Measurements from ENCODE around the gene UBE2L6. TPM values are rescaled to one million over a fixed set of nuclear protein-coding genes. Genes with fewer than 3 reads are reported as not detected.

The UBE2L6 gene
- total RNA-seq, 1 experiment from 2014 or later: 122 TPM

GRCh38 chr11:57502870-57503269 lies 64.6 kb downstream of the UBE2L6 start:
- Histone ChIP-seq H3K4me2 (peak overlapping the region; percentile 32), H4K20me1 (ENCODE audit: insufficient read depth) (no peaks in the 10 kb centered on the region), H3K36me3 (ENCODE audit: low read depth) (no peaks in the 10 kb centered on the region), H3F3A (ENCODE audit: insufficient read depth, low read depth) (peaks cover 27% of the 10 kb centered on the region), H3K79me2 (ENCODE audit: low read depth) (no peaks in the 10 kb centered on the region), H3K9me3 (ENCODE audit: insufficient read depth, low read depth) (no peaks in the 10 kb centered on the region), H3K27me3 (ENCODE audit: insufficient read depth, low read depth) (no peaks in the 10 kb centered on the region), H3K4me1 (replicated peaks; ENCODE audit: insufficient read depth) (peaks cover 52% of the 10 kb centered on the region), H2AFZ (no peak overlapping the region), H3K4me3 (no peak overlapping the region), H3K27ac (no peak overlapping the region), H3K9me2 (ENCODE audit: insufficient read depth) (no peaks in the 10 kb centered on the region)
- no peak for DNase-seq
- TF ChIP-seq CTCF (conservative IDR thresholded peaks at IDR 0.05): no peak
- no peak for TF ChIP-seq EZH2 (IDR thresholded peaks at IDR 0.05; ENCODE audit: low read depth)
- ChIA-PET CTCF (interaction anchor here (0.6 to 2.1 kb wide), 6 partner anchors 10 to 142 kb away, joined by 3 to 22 read pairs (median 4); no protein-coding TSS in a partner anchor), POLR2A (ENCODE audit: unreplicated experiment) (interaction anchor here (0.6 kb wide), 1 partner anchor 280 kb away, joined by 7 read pairs; no protein-coding TSS in a partner anchor)
- BruUV-seq (replicated peaks): no TSS peak
- intact Hi-C loops (cut with micrococcal nuclease; ENCODE audit: unreplicated experiment): no loop called here

GRCh38 chr11:57502376-57502775 lies 65.1 kb downstream of the UBE2L6 start:
- H3K4me1 ChIP-seq (replicated peaks; ENCODE audit: insufficient read depth): peaks cover 57% of the 10 kb centered on the region
- no peak for TF ChIP-seq CTCF (conservative IDR thresholded peaks at IDR 0.05)
- TF ChIP-seq EZH2 (IDR thresholded peaks at IDR 0.05; ENCODE audit: low read depth): no peak
- H3K4me2 ChIP-seq: peak overlapping the region; percentile 32
- H3K9me3 ChIP-seq (ENCODE audit: insufficient read depth, low read depth): no peaks in the 10 kb centered on the region
- CTCF ChIA-PET: interaction anchor here (0.6 to 2.1 kb wide), 8 partner anchors 9 to 1074 kb away, joined by 3 to 22 read pairs (median 3); no protein-coding TSS in a partner anchor
- no peak overlapping the region for H2AFZ ChIP-seq
- H3K79me2 ChIP-seq (ENCODE audit: low read depth): no peaks in the 10 kb centered on the region
- H3K9me2 ChIP-seq (ENCODE audit: insufficient read depth): no peaks in the 10 kb centered on the region
- POLR2A ChIA-PET (ENCODE audit: unreplicated experiment): interaction anchor here (0.6 kb wide), 1 partner anchor 20 kb away, joined by 5 read pairs; no protein-coding TSS in a partner anchor
- intact Hi-C loops (cut with micrococcal nuclease; ENCODE audit: unreplicated experiment): no loop called here
- peaks cover 27% of the 10 kb centered on the region for H3F3A ChIP-seq (ENCODE audit: insufficient read depth, low read depth)
- no peak for DNase-seq
- no peaks in the 10 kb centered on the region for H3K27me3 ChIP-seq (ENCODE audit: insufficient read depth, low read depth)
- no peak overlapping the region for H3K4me3 ChIP-seq
- no peaks in the 10 kb centered on the region for H4K20me1 ChIP-seq (ENCODE audit: insufficient read depth)
- peak overlapping the region; percentile 1; the same call in 1 of the 2 replicates for H3K27ac ChIP-seq
- no TSS peak for BruUV-seq (replicated peaks)
- no peaks in the 10 kb centered on the region for H3K36me3 ChIP-seq (ENCODE audit: low read depth)

DNA sequence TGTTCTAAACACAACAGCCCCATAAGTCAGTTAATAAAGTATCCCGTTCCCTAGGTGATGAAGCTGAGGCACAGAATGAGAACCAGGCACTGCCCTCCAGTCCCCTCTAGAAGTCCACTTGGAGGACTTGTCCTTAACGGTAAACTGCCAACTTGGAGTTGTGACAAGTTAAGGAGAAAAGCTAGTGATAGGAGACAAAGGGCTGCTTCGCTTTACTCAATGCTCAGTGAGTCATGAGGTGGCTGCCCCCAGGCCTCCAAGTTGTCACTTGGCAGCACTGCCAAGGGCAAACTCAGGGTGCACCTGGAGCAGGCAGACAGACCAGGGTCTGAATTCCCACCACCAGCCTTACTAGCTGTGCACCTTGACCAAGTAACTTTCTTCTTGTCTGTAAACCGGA lies 65.5 kb downstream of the UBE2L6 start:
- no TSS peak for BruUV-seq (replicated peaks)
- peak overlapping the region; percentile 1; the same call in 1 of the 2 replicates for H3K27ac ChIP-seq
- H3K4me1 ChIP-seq (replicated peaks; ENCODE audit: insufficient read depth): peaks cover 57% of the 10 kb centered on the region
- no peaks in the 10 kb centered on the region for H3K36me3 ChIP-seq (ENCODE audit: low read depth)
- DNase-seq: peak; percentile 80 to 92
- POLR2A ChIA-PET (ENCODE audit: unreplicated experiment): interaction anchor here (0.6 to 0.7 kb wide), 2 partner anchors 19 to 25 kb away, joined by 3 to 5 read pairs; no protein-coding TSS in a partner anchor
- no peaks in the 10 kb centered on the region for H3K79me2 ChIP-seq (ENCODE audit: low read depth)
- no peaks in the 10 kb centered on the region for H4K20me1 ChIP-seq (ENCODE audit: insufficient read depth)
- no peaks in the 10 kb centered on the region for H3K9me3 ChIP-seq (ENCODE audit: insufficient read depth, low read depth)
- CTCF ChIA-PET: interaction anchor here (0.6 to 2.1 kb wide), 8 partner anchors 9 to 1075 kb away, joined by 3 to 22 read pairs (median 3); no protein-coding TSS in a partner anchor
- H2AFZ ChIP-seq: no peak overlapping the region
- intact Hi-C loops (cut with micrococcal nuclease; ENCODE audit: unreplicated experiment): no loop called here
- peaks cover 27% of the 10 kb centered on the region for H3F3A ChIP-seq (ENCODE audit: insufficient read depth, low read depth)
- H3K27me3 ChIP-seq (ENCODE audit: insufficient read depth, low read depth): no peaks in the 10 kb centered on the region
- TF ChIP-seq EZH2 (IDR thresholded peaks at IDR 0.05; ENCODE audit: low read depth): no peak
- TF ChIP-seq CTCF (conservative IDR thresholded peaks at IDR 0.05): no peak
- H3K4me3 ChIP-seq: no peak overlapping the region
- no peaks in the 10 kb centered on the region for H3K9me2 ChIP-seq (ENCODE audit: insufficient read depth)
- H3K4me2 ChIP-seq: peak overlapping the region; percentile 32

Other genes with a start within 250 kb of the UBE2L6 start
- gene TNKS1BP1, start 242.7 kb downstream of the UBE2L6 start, total RNA-seq (2021): 181 and 218 TPM in 2 replicates
- gene SSRP1, start 231.8 kb downstream of the UBE2L6 start, total RNA-seq (2021): 286 and 290 TPM in 2 replicates
- gene P2RX3, start 229.3 kb downstream of the UBE2L6 start, total RNA-seq (2021): not detected in 2 replicates
- gene PRG3, start 186.5 kb downstream of the UBE2L6 start, total RNA-seq (2021): not detected in 2 replicates
- not detected in 2 replicates for gene PRG2, start 177.0 kb downstream of the UBE2L6 start, total RNA-seq (2021)
- gene SLC43A3, start 140.6 kb downstream of the UBE2L6 start, total RNA-seq (2021): 35.7 and 41.3 TPM in 2 replicates
- 3.4 and 4.6 TPM in 2 replicates for gene RTN4RL2, start 107.1 kb downstream of the UBE2L6 start, total RNA-seq (2021)
- 3.2 and 4.0 TPM in 2 replicates for gene SLC43A1, start 52.0 kb downstream of the UBE2L6 start, total RNA-seq (2021)
- 90.2 and 94.7 TPM in 2 replicates for gene TIMM10, start 36.9 kb downstream of the UBE2L6 start, total RNA-seq (2021)
- gene SMTNL1, start 30.1 kb downstream of the UBE2L6 start, total RNA-seq (2021): not detected in 2 replicates
- 3.1 TPM in 2 replicates for gene SERPING1, start 30.0 kb upstream of the UBE2L6 start, total RNA-seq (2021)
- gene YPEL4, start 82.2 kb upstream of the UBE2L6 start, total RNA-seq (2021): 0.48 and 0.98 TPM in 2 replicates
- 23.4 and 24.2 TPM in 2 replicates for gene CLP1, start 90.1 kb upstream of the UBE2L6 start, total RNA-seq (2021)
- 94.2 and 101 TPM in 2 replicates for gene ZDHHC5, start 100.4 kb upstream of the UBE2L6 start, total RNA-seq (2021)
- 25.3 and 26.9 TPM in 2 replicates for gene MED19, start 144.5 kb upstream of the UBE2L6 start, total RNA-seq (2021)
- 124 and 138 TPM in 2 replicates for gene TMX2, start 144.9 kb upstream of the UBE2L6 start, total RNA-seq (2021)
- gene SELENOH, start 173.8 kb upstream of the UBE2L6 start, total RNA-seq (2021): 211 and 318 TPM in 2 replicates
- gene BTBD18, start 184.1 kb upstream of the UBE2L6 start, total RNA-seq (2021): not detected in 2 replicates
- 340 and 413 TPM in 2 replicates for gene CTNND1, start 194.1 kb upstream of the UBE2L6 start, total RNA-seq (2021)